Endodermal cell (in vitro differentiated cells): Measurements from ENCODE around the gene TRAF3IP3. TPM values are rescaled to one million over a fixed set of nuclear protein-coding genes. Genes with fewer than 3 reads are reported as not detected.

Experiments
- DNase-seq: peaks from one replicate; pipeline ENCODE4 v3.0.0-alpha.2; 2017
- H3K27ac ChIP-seq: 2 replicates; pipeline ENCODE4 v1.5.1; 2013; ENCODE audit warnings: mild to moderate bottlenecking, low read depth, low read length, moderate library complexity
- H3K27me3 ChIP-seq: 2 replicates; pipeline ENCODE4 v1.6.1; 2013; ENCODE audit warnings: mild to moderate bottlenecking, low read length, moderate library complexity; ENCODE audit not compliant: insufficient read depth, control insufficient read depth, poor library complexity, severe bottlenecking
- H3K36me3 ChIP-seq: 2 replicates; pipeline ENCODE4 v1.7.0; 2013; ENCODE audit warnings: mild to moderate bottlenecking, low read length, moderate library complexity; ENCODE audit not compliant: control insufficient read depth, insufficient read depth
- H3K4me1 ChIP-seq: one replicate; pipeline ENCODE4 v1.7.0; 2013; ENCODE audit warnings: low read length; ENCODE audit not compliant: control insufficient read depth, insufficient read depth
- H3K4me3 ChIP-seq: 2 replicates; pipeline ENCODE4 v1.5.1; 2013; ENCODE audit warnings: mild to moderate bottlenecking, low read length, moderate library complexity
- H3K9ac ChIP-seq: 2 replicates; pipeline ENCODE4 v1.6.1; 2013; ENCODE audit warnings: mild to moderate bottlenecking, low read length, moderate library complexity; ENCODE audit not compliant: poor library complexity, severe bottlenecking; ENCODE audit errors: extremely low read depth
- H3K9me3 ChIP-seq: 2 replicates; pipeline ENCODE4 v1.6.1; 2013; ENCODE audit warnings: mild to moderate bottlenecking, low read length, moderate library complexity; ENCODE audit not compliant: control insufficient read depth
- H3K27ac Mint-ChIP-seq: 2 replicates; pipeline ENCODE4 v1.8.0; 2020; ENCODE audit warnings: mixed read lengths
- H3K27me3 Mint-ChIP-seq: 2 replicates; pipeline ENCODE4 v1.8.0; 2021; ENCODE audit warnings: mild to moderate bottlenecking, mixed read lengths; ENCODE audit not compliant: insufficient read depth
- H3K36me3 Mint-ChIP-seq: 2 replicates; pipeline ENCODE4 v1.8.0; 2020; ENCODE audit warnings: low read depth, mixed read lengths
- H3K4me1 Mint-ChIP-seq: 2 replicates; pipeline ENCODE4 v1.8.0; 2020; ENCODE audit warnings: mixed read lengths
- H3K4me3 Mint-ChIP-seq: 2 replicates; pipeline ENCODE4 v1.8.0; 2020; ENCODE audit warnings: mild to moderate bottlenecking, moderate library complexity, mixed read lengths
- H3K9me3 Mint-ChIP-seq: 2 replicates; pipeline ENCODE4 v1.8.0; 2020; ENCODE audit warnings: mild to moderate bottlenecking, mixed read lengths
- CTCF ChIP-seq: fragments of 200-600 bp; sonication (generic); conservative IDR thresholded peaks from 2 replicates; pipeline ENCODE4 v1.5.0; 2021; ENCODE audit warnings: antibody characterized with exemption, mild to moderate bottlenecking
- WGBS, 2 experiments: methylation state at CpG; one replicate each; pipeline versions ENCODE4 v1.1.5 to v1.1.7; 2013; ENCODE audit warnings: missing lambda C conversion rate in 2 of 2, mixed read lengths in 1 of 2; ENCODE audit not compliant: insufficient coverage in 1 of 2, insufficient read length in 1 of 2; 5-methylcytosine and 5-hydroxymethylcytosine counted together
- total RNA-seq, 2 donors: library from RNA; stranded (reverse); fragmentation: NEBNext Ultra II Directional in 1 of 2; extraction: Animal tissue kit (Norgen Biotek cat#: 25700) in 1 of 2; gene quantifications; 2 replicates in 1 of 2; 3 replicates in 1 of 2; pipeline ENCODE4 v1.2.1, GENCODE V29; 2021

The TRAF3IP3 gene
- total RNA-seq, 2 donors from 2014 or later = not detected

- Mint-ChIP-seq H3K27me3 (no peaks in the 10 kb centered on the region), H3K4me1 (peaks cover 12% of the 10 kb centered on the region), H3K9me3 (no peaks in the 10 kb centered on the region), H3K27ac (no peak overlapping the region), H3K36me3 (no peaks in the 10 kb centered on the region), H3K4me3 (no peak overlapping the region)
- H3K9ac ChIP-seq = no peak overlapping the region
- 80 to 100% methylated on average over 2 to 4 of the region's 4 CpGs for WGBS, 2 experiments
- H3K36me3 ChIP-seq = no peaks in the 10 kb centered on the region
- no peak overlapping the region for H3K4me3 ChIP-seq
- H3K27me3 ChIP-seq = peaks cover 10% of the 10 kb centered on the region
- TF ChIP-seq CTCF = no peak
- H3K27ac ChIP-seq = no peak overlapping the region
- no peak for DNase-seq
- H3K4me1 ChIP-seq = peaks cover 4% of the 10 kb centered on the region
- no peaks in the 10 kb centered on the region for H3K9me3 ChIP-seq
These were observed 53.8 kb downstream of the TRAF3IP3 start for GRCh38 chr1:209809611-209810010.

GRCh38 chr1:209810783-209811182, 54.9 kb downstream of the TRAF3IP3 start:
- no peak overlapping the region for H3K27ac Mint-ChIP-seq
- WGBS, 2 experiments = 73 to 95% methylated on average over 4 to 5 of the region's 5 CpGs
- H3K4me1 ChIP-seq = peaks cover 4% of the 10 kb centered on the region
- H3K9me3 Mint-ChIP-seq = no peaks in the 10 kb centered on the region
- H3K36me3 Mint-ChIP-seq = no peaks in the 10 kb centered on the region
- no peak overlapping the region for H3K27ac ChIP-seq
- no peak for DNase-seq
- H3K27me3 Mint-ChIP-seq = no peaks in the 10 kb centered on the region
- no peak for TF ChIP-seq CTCF
- no peak overlapping the region for H3K4me3 Mint-ChIP-seq
- H3K9ac ChIP-seq = no peak overlapping the region
- H3K36me3 ChIP-seq = no peaks in the 10 kb centered on the region
- H3K4me3 ChIP-seq = no peak overlapping the region
- H3K4me1 Mint-ChIP-seq = peaks cover 3% of the 10 kb centered on the region
- H3K27me3 ChIP-seq = no peaks in the 10 kb centered on the region
- H3K9me3 ChIP-seq = no peaks in the 10 kb centered on the region

- no peak overlapping the region for H3K4me3 ChIP-seq
- no peaks in the 10 kb centered on the region for H3K4me1 ChIP-seq
- H3K9me3 ChIP-seq = no peaks in the 10 kb centered on the region
- 94 to 96% methylated on average over 4 of the region's 4 CpGs for WGBS, 2 experiments
- Mint-ChIP-seq H3K9me3 (no peaks in the 10 kb centered on the region), H3K4me1 (peaks cover 4% of the 10 kb centered on the region), H3K4me3 (no peak overlapping the region), H3K36me3 (no peaks in the 10 kb centered on the region), H3K27ac (no peak overlapping the region), H3K27me3 (peaks cover 10% of the 10 kb centered on the region)
- TF ChIP-seq CTCF = no peak
- H3K27me3 ChIP-seq = peaks cover 5% of the 10 kb centered on the region
- no peak overlapping the region for H3K9ac ChIP-seq
- H3K36me3 ChIP-seq = no peaks in the 10 kb centered on the region
- H3K27ac ChIP-seq = no peak overlapping the region
- no peak for DNase-seq
These were observed 58.0 kb downstream of the TRAF3IP3 start for GRCh38 chr1:209813902-209814301.
